ENCODE results near the gene MISP.

DNA sequence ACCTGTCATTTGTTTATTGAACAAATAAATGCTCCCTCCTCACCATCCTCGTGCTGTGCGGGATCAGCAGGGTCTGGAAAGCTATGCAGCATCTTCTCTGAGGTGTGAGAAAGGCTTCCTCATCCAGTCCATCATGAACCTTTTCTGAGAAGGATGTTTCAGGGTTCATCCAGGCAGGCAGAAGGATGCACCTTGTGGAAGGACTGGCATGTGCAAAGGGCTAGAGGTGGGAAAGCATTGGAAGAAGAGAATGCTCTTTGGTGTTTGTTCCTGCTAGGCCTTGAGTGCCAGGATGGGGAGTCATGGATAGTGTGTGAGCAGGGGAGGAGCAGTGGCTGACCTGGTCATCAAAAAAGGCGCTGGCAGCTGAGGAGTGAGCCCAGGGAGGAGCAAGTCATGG, 35.6 kb upstream of the MISP start:
- TF ChIP-seq EZH2 (IDR thresholded peaks at IDR 0.05; ENCODE audit: borderline replicate concordance, control insufficient read depth, low read depth, low read length) (no peak), TCF3 (IDR thresholded peaks at IDR 0.05; ENCODE audit: borderline replicate concordance, insufficient read depth, low read depth, low read length) (no peak), POLR2A (IDR thresholded peaks at IDR 0.05; ENCODE audit: low read depth, low read length) (no peak), JUND (IDR thresholded peaks at IDR 0.05; ENCODE audit: low read depth, low read length) (no peak)
- TF ChIP-seq, protein P1, sequence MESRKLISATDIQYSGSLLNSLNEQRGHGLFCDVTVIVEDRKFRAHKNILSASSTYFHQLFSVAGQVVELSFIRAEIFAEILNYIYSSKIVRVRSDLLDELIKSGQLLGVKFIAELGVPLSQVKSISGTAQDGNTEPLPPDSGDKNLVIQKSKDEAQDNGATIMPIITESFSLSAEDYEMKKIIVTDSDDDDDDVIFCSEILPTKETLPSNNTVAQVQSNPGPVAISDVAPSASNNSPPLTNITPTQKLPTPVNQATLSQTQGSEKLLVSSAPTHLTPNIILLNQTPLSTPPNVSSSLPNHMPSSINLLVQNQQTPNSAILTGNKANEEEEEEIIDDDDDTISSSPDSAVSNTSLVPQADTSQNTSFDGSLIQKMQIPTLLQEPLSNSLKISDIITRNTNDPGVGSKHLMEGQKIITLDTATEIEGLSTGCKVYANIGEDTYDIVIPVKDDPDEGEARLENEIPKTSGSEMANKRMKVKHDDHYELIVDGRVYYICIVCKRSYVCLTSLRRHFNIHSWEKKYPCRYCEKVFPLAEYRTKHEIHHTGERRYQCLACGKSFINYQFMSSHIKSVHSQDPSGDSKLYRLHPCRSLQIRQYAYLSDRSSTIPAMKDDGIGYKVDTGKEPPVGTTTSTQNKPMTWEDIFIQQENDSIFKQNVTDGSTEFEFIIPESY (IDR thresholded peaks at IDR 0.05) = no peak
- TF ChIP-seq, protein P2, sequence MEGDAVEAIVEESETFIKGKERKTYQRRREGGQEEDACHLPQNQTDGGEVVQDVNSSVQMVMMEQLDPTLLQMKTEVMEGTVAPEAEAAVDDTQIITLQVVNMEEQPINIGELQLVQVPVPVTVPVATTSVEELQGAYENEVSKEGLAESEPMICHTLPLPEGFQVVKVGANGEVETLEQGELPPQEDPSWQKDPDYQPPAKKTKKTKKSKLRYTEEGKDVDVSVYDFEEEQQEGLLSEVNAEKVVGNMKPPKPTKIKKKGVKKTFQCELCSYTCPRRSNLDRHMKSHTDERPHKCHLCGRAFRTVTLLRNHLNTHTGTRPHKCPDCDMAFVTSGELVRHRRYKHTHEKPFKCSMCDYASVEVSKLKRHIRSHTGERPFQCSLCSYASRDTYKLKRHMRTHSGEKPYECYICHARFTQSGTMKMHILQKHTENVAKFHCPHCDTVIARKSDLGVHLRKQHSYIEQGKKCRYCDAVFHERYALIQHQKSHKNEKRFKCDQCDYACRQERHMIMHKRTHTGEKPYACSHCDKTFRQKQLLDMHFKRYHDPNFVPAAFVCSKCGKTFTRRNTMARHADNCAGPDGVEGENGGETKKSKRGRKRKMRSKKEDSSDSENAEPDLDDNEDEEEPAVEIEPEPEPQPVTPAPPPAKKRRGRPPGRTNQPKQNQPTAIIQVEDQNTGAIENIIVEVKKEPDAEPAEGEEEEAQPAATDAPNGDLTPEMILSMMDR (IDR thresholded peaks at IDR 0.05 in 2 of 3, conservative IDR thresholded peaks at IDR 0.05 in 1 of 3; ENCODE audit: control insufficient read depth in 2 of 3, extremely low read depth in 1 of 3, insufficient read depth in 1 of 3, low read depth in 3 of 3, low read length in 3 of 3) = no peak

All from GM12878 (cell line).